ENCODE measurements around the gene PIGR. TPM values are rescaled to one million over a fixed set of nuclear protein-coding genes. Genes with fewer than 3 reads are reported as not detected.

Gene PIGR
- total and polyA plus RNA-seq, 10 of the 15 experiments (the other 5 are each of a cell fraction or from before 2014, with no cell fraction given) = 0.96 to 7.6 (median 1.8) TPM

DNA sequence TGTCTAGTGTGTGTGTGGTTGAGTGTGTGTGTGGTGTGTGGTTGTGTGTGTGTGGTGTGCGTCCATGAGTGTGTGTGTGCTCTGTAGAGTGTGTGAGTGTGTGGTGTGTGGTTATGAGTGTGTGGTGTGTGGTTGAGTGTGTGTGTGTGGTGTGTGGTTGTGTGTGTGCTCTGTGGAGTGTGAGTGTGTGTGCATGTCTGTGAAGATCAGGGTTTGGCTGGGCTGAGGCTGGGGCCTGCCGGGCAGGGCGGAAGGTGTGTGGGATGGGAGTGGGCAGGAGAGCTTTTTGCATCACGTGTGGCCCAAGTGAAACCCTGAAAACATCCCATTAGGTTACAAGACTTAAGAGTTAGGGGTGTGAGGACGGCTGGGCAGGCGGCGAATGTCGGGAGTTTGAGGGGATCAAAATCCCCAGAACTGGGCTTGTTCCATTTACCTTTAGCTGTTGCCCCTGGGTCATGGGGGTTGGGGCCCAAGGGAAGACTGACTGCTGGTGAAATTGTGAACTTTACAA is 21.6 kb downstream of the PIGR start (continued):
- TF ChIP-seq SMAD5 (IDR thresholded peaks at IDR 0.05; ENCODE audit: low read depth) (peak; percentile 49; the same call in 1 of the 2 replicates), MLLT1 (IDR thresholded peaks at IDR 0.05) (peak; percentile 88; the same call in 1 of the 2 replicates), HDAC6 (IDR thresholded peaks at IDR 0.05; ENCODE audit: unreplicated experiment) (no peak), ZNF592 (IDR thresholded peaks at IDR 0.05) (peak; percentile 89), YY1 (IDR thresholded peaks at IDR 0.05; ENCODE audit: low read depth, low read length) (peak; percentile 6; the same call in 1 of the 2 replicates), MYC (IDR thresholded peaks at IDR 0.05; ENCODE audit: insufficient read depth, insufficient read length, insufficient replicate concordance, low read length, severe bottlenecking) (peak; percentile 33), BHLHE40 (IDR thresholded peaks at IDR 0.05; ENCODE audit: borderline replicate concordance in 1 of 2, low read depth in 2 of 2, low read length in 1 of 2) (peak; percentile 94 to 96), EGR1 (IDR thresholded peaks at IDR 0.05; ENCODE audit: borderline replicate concordance in 1 of 2, low read depth in 2 of 2, low read length in 2 of 2) (peak in 1 of 2 experiments; percentile 82; a peak in 1 of 3 replicates), IKZF1 (conservative IDR thresholded peaks at IDR 0.05) (peak; percentile 83), RUNX3 (IDR thresholded peaks at IDR 0.05; ENCODE audit: low read length) (no peak), CBFB (IDR thresholded peaks at IDR 0.05; ENCODE audit: low read depth) (peak; percentile 30; the same call in 1 of the 2 replicates)
- TF ChIP-seq, protein P1, sequence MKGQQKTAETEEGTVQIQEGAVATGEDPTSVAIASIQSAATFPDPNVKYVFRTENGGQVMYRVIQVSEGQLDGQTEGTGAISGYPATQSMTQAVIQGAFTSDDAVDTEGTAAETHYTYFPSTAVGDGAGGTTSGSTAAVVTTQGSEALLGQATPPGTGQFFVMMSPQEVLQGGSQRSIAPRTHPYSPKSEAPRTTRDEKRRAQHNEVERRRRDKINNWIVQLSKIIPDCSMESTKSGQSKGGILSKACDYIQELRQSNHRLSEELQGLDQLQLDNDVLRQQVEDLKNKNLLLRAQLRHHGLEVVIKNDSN (IDR thresholded peaks at IDR 0.05; ENCODE audit: borderline replicate concordance, extremely low read length, insufficient read depth, low read depth, low read length) = peak; percentile 76
